ENCODE results near the gene CAMTA1. TPM values are rescaled to one million over a fixed set of nuclear protein-coding genes. Genes with fewer than 3 reads are reported as not detected.

CAMTA1 gene
- total and polyA plus RNA-seq, 4 donors: 18.0 to 93.5 (median 35.8) TPM

GRCh38 chr1:6802454-6802853 lies 17.2 kb downstream of the CAMTA1 start:
- peaks cover 2 to 12% (median 8%) of the 10 kb centered on the region in 4 donors for H3K4me1 ChIP-seq (ENCODE audit: control insufficient read depth in 4 of 4, insufficient read depth in 4 of 4, low read length in 3 of 4)
- H3K27ac ChIP-seq (ENCODE audit: low read depth in 1 of 2, low read length in 2 of 2): no peak overlapping the region

GRCh38 chr1:6802893-6803292 lies 17.6 kb downstream of the CAMTA1 start:
- TF ChIP-seq HNF4A (conservative IDR thresholded peaks at IDR 0.05) (no peak), CTCF (IDR thresholded peaks at IDR 0.05; ENCODE audit: low read depth, low read length, missing input control) (no peak), MAX (IDR thresholded peaks at IDR 0.05) (no peak), JUND (IDR thresholded peaks at IDR 0.05) (no peak), RXRA (IDR thresholded peaks at IDR 0.05) (no peak), HNF4G (IDR thresholded peaks at IDR 0.05) (no peak), NR2F2 (IDR thresholded peaks at IDR 0.05) (no peak), REST (IDR thresholded peaks at IDR 0.05) (no peak)
- Histone ChIP-seq H3K36me3 (ENCODE audit: control insufficient read depth in 4 of 4, insufficient read depth in 3 of 4, low read depth in 1 of 4, low read length in 3 of 4) (no peaks in the 10 kb centered on the region), H3K27me3 (ENCODE audit: control insufficient read depth in 4 of 4, insufficient read depth in 4 of 4, low read length in 3 of 4) (no peaks in the 10 kb centered on the region), H3K4me3 (ENCODE audit: low read depth in 1 of 3, low read length in 3 of 3) (no peak overlapping the region), H3K27ac (ENCODE audit: low read depth in 1 of 2, low read length in 2 of 2) (no peak overlapping the region), H3K9ac (ENCODE audit: low read depth in 1 of 2, low read length in 2 of 2) (no peak overlapping the region), H3K4me1 (ENCODE audit: control insufficient read depth in 4 of 4, insufficient read depth in 4 of 4, low read length in 3 of 4) (peaks cover 6 to 16% (median 11%) of the 10 kb centered on the region in 4 donors), H3K9me3 (ENCODE audit: control insufficient read depth in 4 of 4, low read length in 3 of 4) (no peaks in the 10 kb centered on the region)
- WGBS: 95% methylated on average over 8 of the region's 8 CpGs
- DNase-seq (ENCODE audit: low spot score): no peak

More at GRCh38 chr1:6802454-6802853, 17.2 kb downstream of the CAMTA1 start:
- Histone ChIP-seq H3K4me3 (ENCODE audit: low read depth in 1 of 3, low read length in 3 of 3) (no peak overlapping the region), H3K9ac (ENCODE audit: low read depth in 1 of 2, low read length in 2 of 2) (no peak overlapping the region), H3K36me3 (ENCODE audit: control insufficient read depth in 4 of 4, insufficient read depth in 3 of 4, low read depth in 1 of 4, low read length in 3 of 4) (no peaks in the 10 kb centered on the region), H3K9me3 (ENCODE audit: control insufficient read depth in 4 of 4, low read length in 3 of 4) (no peaks in the 10 kb centered on the region), H3K27me3 (ENCODE audit: control insufficient read depth in 4 of 4, insufficient read depth in 4 of 4, low read length in 3 of 4) (no peaks in the 10 kb centered on the region)
- TF ChIP-seq MAX (IDR thresholded peaks at IDR 0.05): no peak
- no peak for TF ChIP-seq RXRA (IDR thresholded peaks at IDR 0.05)
- TF ChIP-seq REST (IDR thresholded peaks at IDR 0.05): no peak
- TF ChIP-seq EGR1 (IDR thresholded peaks at IDR 0.05; ENCODE audit: low read depth in 2 of 2): no peak
- no peak for TF ChIP-seq RAD21 (IDR thresholded peaks at IDR 0.05)
- no peak for TF ChIP-seq CTCF (IDR thresholded peaks at IDR 0.05; ENCODE audit: low read depth, low read length, missing input control)
- WGBS: 98% methylated on average over 2 of the region's 2 CpGs
- DNase-seq (ENCODE audit: low spot score): no peak

Measured in liver (tissue), 9 donors.